Measurements from ENCODE around the gene PLCB3.

The PLCB3 gene

DNA sequence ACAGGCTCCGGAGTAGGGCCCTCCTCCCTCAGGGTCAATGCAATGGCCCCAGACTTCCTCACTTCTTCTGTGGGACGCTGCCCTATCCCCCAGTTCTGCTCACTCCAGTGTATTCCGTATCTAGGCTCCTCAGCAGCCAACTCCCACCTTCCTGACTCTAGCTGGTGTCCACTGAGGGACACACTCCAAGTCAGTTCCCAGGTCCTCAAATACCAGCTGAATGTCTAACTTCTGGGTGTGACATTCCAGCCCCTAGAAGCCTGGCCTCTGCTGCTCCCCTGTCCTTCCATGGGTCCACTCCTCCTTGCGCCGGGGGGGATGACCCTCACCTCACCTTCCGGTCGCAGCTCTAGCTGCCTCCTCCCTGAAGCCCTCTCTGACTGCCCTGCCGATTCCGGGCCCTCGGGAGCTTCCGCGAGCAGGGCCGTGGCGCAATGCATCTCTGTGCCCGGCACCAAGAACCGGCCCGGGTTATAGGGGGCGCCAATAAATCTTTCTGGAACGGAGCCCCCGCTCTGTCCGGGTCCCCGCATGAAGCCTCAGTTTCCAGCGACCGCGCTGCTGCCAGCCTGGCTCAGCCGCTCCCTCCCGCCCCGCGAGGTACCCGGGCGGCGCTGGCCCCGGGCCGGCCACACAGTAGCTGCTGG, 17.7 kb downstream of the PLCB3 start:
- TF ChIP-seq LEF1 (IDR thresholded peaks at IDR 0.05; ENCODE audit: borderline replicate concordance) (no peak), ARNT (IDR thresholded peaks at IDR 0.05) (no peak), ZNF384 (IDR thresholded peaks at IDR 0.05) (no peak), FOXA1 (IDR thresholded peaks at IDR 0.05) (no peak), FOXK2 (IDR thresholded peaks at IDR 0.05) (no peak), TARDBP (IDR thresholded peaks at IDR 0.05) (no peak), HDGF (IDR thresholded peaks at IDR 0.05; ENCODE audit: borderline replicate concordance) (no peak), SUZ12 (IDR thresholded peaks at IDR 0.05) (no peak), NFRKB (IDR thresholded peaks at IDR 0.05) (no peak), SP1 (IDR thresholded peaks at IDR 0.05) (no peak), L3MBTL2 (conservative IDR thresholded peaks at IDR 0.05) (no peak), FOXM1 (IDR thresholded peaks at IDR 0.05; ENCODE audit: borderline replicate concordance) (no peak), BHLHE40 (IDR thresholded peaks at IDR 0.05; ENCODE audit: borderline replicate concordance) (no peak), CTBP1 (IDR thresholded peaks at IDR 0.05; ENCODE audit: borderline replicate concordance) (no peak), ELF4 (IDR thresholded peaks at IDR 0.05) (no peak)
- TF ChIP-seq, protein P1, sequence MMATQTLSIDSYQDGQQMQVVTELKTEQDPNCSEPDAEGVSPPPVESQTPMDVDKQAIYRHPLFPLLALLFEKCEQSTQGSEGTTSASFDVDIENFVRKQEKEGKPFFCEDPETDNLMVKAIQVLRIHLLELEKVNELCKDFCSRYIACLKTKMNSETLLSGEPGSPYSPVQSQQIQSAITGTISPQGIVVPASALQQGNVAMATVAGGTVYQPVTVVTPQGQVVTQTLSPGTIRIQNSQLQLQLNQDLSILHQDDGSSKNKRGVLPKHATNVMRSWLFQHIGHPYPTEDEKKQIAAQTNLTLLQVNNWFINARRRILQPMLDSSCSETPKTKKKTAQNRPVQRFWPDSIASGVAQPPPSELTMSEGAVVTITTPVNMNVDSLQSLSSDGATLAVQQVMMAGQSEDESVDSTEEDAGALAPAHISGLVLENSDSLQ (IDR thresholded peaks at IDR 0.05) = no peak
- DNase-seq (ENCODE audit: extremely low spot score) = no peak
- CTCF ChIA-PET = interaction anchor here (0.8 to 3.8 kb wide), 5 partner anchors 17 to 86 kb away, joined by 3 to 66 read pairs (median 5); partner anchors contain the start of genes CATSPERZ, ESRRA, FERMT3 and PLCB3
- POLR2A ChIA-PET = interaction anchor here (0.8 to 5.6 kb wide), 12 partner anchors 11 to 104 kb away, joined by 3 to 81 read pairs (median 8); partner anchors contain the start of genes BAD, CATSPERZ, ESRRA and FERMT3

DNA sequence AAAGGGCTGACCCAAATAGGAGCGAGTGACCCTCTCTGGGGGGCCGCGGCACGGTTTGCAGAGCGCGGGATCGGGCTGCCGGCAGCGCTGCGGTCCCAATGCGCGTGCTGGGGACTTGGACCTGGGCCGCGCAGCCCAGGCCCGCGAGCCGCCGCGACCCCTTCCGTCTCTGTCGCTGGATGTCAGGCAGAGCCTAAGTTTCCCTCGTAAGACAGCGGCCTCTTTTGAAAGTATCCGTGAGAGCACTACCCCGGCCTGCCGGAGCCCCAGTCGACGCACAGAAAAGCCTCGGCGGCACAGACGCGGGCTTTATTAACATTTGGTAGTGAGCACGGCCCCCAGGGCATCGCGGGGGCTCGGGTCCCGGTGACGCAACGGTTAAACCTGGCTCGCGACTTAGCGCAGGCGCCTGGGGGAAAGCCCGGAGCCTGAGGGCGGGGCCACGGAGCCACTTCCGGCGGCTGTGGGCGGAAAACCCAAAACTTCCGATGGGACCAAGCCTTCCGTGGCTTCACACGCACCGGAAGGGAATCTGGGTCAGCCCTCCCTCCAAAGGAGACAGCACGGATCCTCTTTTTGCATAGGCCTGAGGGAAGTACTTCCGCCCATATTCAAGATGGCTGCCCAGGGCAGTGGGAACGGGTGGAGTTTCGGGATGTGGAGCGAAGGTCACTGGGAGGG, 18.4 kb downstream of the PLCB3 start:
- CTCF ChIA-PET = interaction anchor here (1.2 to 3.8 kb wide), 3 partner anchors 18 to 63 kb away, joined by 3 to 66 read pairs (median 8); partner anchors contain the start of genes CATSPERZ, ESRRA, FERMT3 and PLCB3
- POLR2A ChIA-PET = interaction anchor here (0.6 to 5.6 kb wide), 15 partner anchors 11 to 104 kb away, joined by 3 to 81 read pairs (median 13); partner anchors contain the start of genes BAD, CATSPERZ, DNAJC4 and ESRRA
- DNase-seq (ENCODE audit: extremely low spot score) = peak; percentile 92
- peak; percentile 98 for TF ChIP-seq ELF4 (IDR thresholded peaks at IDR 0.05)
- TF ChIP-seq ARNT (IDR thresholded peaks at IDR 0.05) = no peak
- peak; percentile 42; the same call in 1 of the 2 replicates for TF ChIP-seq FOXM1 (IDR thresholded peaks at IDR 0.05; ENCODE audit: borderline replicate concordance)
- peak; percentile 58 for TF ChIP-seq L3MBTL2 (conservative IDR thresholded peaks at IDR 0.05)

GRCh38 chr11:64275031-64275800, 23.9 kb downstream of the PLCB3 start:
- POLR2A ChIA-PET = interaction anchor here (0.8 to 1.4 kb wide), 2 partner anchors 12 to 74 kb away, joined by 3 read pairs; no protein-coding TSS in a partner anchor
- TF ChIP-seq, protein P1 (IDR thresholded peaks at IDR 0.05) = no peak
- no peak for TF ChIP-seq LEF1 (IDR thresholded peaks at IDR 0.05; ENCODE audit: borderline replicate concordance)
- no peak for TF ChIP-seq TARDBP (IDR thresholded peaks at IDR 0.05)
- TF ChIP-seq BHLHE40 (IDR thresholded peaks at IDR 0.05; ENCODE audit: borderline replicate concordance) = no peak
- no peak for TF ChIP-seq FOXM1 (IDR thresholded peaks at IDR 0.05; ENCODE audit: borderline replicate concordance)
- TF ChIP-seq FOXK2 (IDR thresholded peaks at IDR 0.05) = no peak
- no peak for TF ChIP-seq CTBP1 (IDR thresholded peaks at IDR 0.05; ENCODE audit: borderline replicate concordance)
- no peak for TF ChIP-seq ARNT (IDR thresholded peaks at IDR 0.05)
- TF ChIP-seq NFRKB (IDR thresholded peaks at IDR 0.05) = no peak
- TF ChIP-seq SUZ12 (IDR thresholded peaks at IDR 0.05) = no peak
- TF ChIP-seq HDGF (IDR thresholded peaks at IDR 0.05; ENCODE audit: borderline replicate concordance) = no peak
- no peak for TF ChIP-seq L3MBTL2 (conservative IDR thresholded peaks at IDR 0.05)
- no peak for TF ChIP-seq ZNF384 (IDR thresholded peaks at IDR 0.05)
- DNase-seq (ENCODE audit: extremely low spot score) = no peak
- CTCF ChIA-PET = interaction anchor here (0.6 to 1.1 kb wide), 2 partner anchors 32 to 80 kb away, joined by 3 to 4 read pairs; no protein-coding TSS in a partner anchor

DNA sequence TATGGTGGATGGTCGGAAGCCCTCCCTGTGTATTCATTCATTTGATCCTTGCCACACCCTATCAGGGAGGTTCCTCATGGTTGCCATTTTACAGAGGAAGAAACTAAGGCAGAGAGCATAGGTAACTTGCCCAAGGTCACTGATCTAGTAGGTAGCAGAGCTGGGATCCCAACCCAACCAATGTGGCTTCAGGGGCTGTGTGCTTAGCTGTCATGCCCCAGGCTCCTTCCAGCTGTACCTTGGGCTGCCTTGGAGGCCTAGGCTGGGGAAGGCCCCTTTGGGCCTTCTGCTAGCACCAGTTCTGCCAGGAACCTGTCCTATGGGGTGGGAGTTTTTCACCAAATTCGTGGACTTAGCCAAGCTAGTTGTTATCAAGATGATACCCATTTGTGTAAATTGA, 24.5 kb downstream of the PLCB3 start:
- CTCF ChIA-PET = interaction anchor here (0.6 to 1.1 kb wide), 4 partner anchors 25 to 350 kb away, joined by 3 to 8 read pairs (median 4); no protein-coding TSS in a partner anchor
- POLR2A ChIA-PET = interaction anchor here (0.8 to 1.6 kb wide), 4 partner anchors 11 to 74 kb away, joined by 3 to 4 read pairs (median 3); partner anchors contain the start of genes PRDX5 and TRMT112
- no peak for DNase-seq (ENCODE audit: extremely low spot score)
- TF ChIP-seq SUZ12 (IDR thresholded peaks at IDR 0.05) = no peak

DNA sequence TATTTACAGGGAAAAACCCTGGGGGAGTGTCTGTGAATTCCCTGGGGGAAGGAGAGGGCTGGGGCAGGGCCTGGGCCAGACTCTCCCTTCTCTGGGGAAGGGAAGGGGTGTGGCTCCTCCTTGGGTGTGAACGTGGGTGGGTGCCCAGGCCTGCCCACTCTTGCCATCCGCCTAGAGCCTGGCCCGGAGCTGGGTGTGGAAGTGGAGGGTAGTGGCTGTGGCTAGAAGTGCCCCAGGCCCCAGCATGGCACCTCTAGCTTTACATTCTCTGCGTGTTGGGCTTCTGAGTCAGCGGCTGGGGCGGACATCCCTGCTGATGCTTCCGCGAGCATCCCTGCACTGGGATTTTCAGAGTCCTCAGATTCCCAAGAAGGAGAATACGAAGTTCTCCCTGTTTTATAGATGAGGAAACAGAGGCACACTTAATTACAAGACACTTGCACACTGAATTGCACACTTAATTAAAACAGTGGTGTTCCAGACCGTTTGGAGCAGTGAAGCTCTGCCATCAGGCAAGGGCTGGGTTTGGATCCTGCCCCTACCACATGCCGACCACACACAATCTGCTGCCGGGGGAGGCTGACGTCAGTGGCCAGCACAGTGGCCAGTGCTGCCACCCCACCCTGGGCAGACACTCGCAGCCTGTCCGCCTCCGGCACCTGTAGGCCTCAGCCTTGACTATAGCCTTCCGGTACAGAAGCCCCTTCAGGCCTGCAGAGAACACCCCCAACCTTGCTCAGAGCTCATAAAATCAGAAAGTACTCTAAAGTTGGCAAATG, 25.5 kb downstream of the PLCB3 start:
- ChIA-PET CTCF (interaction anchor here (0.6 to 1.1 kb wide), 2 partner anchors 24 to 349 kb away, joined by 3 to 8 read pairs; no protein-coding TSS in a partner anchor), POLR2A (interaction anchor here (1.1 to 1.6 kb wide), 3 partner anchors 10 to 41 kb away, joined by 3 to 4 read pairs (median 3); partner anchors contain the start of genes PRDX5 and TRMT112)
- no peak for TF ChIP-seq L3MBTL2 (conservative IDR thresholded peaks at IDR 0.05)
- no peak for TF ChIP-seq ELF4 (IDR thresholded peaks at IDR 0.05)
- no peak for TF ChIP-seq SUZ12 (IDR thresholded peaks at IDR 0.05)
- TF ChIP-seq HDGF (IDR thresholded peaks at IDR 0.05; ENCODE audit: borderline replicate concordance) = no peak
- TF ChIP-seq FOXA1 (IDR thresholded peaks at IDR 0.05) = no peak
- TF ChIP-seq CTBP1 (IDR thresholded peaks at IDR 0.05; ENCODE audit: borderline replicate concordance) = no peak
- no peak for TF ChIP-seq TARDBP (IDR thresholded peaks at IDR 0.05)
- no peak for TF ChIP-seq BHLHE40 (IDR thresholded peaks at IDR 0.05; ENCODE audit: borderline replicate concordance)
- no peak for TF ChIP-seq FOXM1 (IDR thresholded peaks at IDR 0.05; ENCODE audit: borderline replicate concordance)
- TF ChIP-seq FOXK2 (IDR thresholded peaks at IDR 0.05) = no peak
- no peak for TF ChIP-seq LEF1 (IDR thresholded peaks at IDR 0.05; ENCODE audit: borderline replicate concordance)
- TF ChIP-seq SP1 (IDR thresholded peaks at IDR 0.05) = no peak
- TF ChIP-seq ARNT (IDR thresholded peaks at IDR 0.05) = no peak
- TF ChIP-seq ZNF384 (IDR thresholded peaks at IDR 0.05) = no peak
- TF ChIP-seq NFRKB (IDR thresholded peaks at IDR 0.05) = no peak
- TF ChIP-seq, protein P1 (IDR thresholded peaks at IDR 0.05) = no peak
- no peak for DNase-seq (ENCODE audit: extremely low spot score)
